ENCODE measurements around the gene HCRTR2. TPM values are rescaled to one million over a fixed set of nuclear protein-coding genes. Genes with fewer than 3 reads are reported as not detected.

HCRTR2 gene
- total RNA-seq, 1 donor from 2014 or later, result 0.11 TPM

DNA sequence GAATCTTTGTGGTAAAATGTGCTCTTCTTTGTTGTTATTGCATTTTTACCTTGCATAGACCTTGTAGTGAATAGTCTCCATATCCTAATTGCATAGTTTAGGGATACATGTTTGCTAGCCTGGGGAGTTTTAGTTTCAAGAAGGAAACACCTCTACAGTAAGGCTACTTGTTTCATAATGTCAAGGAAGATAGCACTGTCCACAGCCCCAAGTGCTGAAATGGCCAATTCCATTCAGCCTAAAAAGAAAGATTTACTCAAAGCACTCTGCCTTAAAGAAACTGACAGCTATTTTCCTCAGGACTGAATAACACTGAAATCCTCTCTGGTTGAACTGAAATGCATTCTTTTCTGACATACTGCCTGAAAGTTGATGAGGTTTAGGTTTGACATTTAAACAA is 2.6 kb downstream of the HCRTR2 start:
- no peak overlapping the region for H3K27ac Mint-ChIP-seq
- TF ChIP-seq, protein P1, sequence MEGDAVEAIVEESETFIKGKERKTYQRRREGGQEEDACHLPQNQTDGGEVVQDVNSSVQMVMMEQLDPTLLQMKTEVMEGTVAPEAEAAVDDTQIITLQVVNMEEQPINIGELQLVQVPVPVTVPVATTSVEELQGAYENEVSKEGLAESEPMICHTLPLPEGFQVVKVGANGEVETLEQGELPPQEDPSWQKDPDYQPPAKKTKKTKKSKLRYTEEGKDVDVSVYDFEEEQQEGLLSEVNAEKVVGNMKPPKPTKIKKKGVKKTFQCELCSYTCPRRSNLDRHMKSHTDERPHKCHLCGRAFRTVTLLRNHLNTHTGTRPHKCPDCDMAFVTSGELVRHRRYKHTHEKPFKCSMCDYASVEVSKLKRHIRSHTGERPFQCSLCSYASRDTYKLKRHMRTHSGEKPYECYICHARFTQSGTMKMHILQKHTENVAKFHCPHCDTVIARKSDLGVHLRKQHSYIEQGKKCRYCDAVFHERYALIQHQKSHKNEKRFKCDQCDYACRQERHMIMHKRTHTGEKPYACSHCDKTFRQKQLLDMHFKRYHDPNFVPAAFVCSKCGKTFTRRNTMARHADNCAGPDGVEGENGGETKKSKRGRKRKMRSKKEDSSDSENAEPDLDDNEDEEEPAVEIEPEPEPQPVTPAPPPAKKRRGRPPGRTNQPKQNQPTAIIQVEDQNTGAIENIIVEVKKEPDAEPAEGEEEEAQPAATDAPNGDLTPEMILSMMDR (IDR thresholded peaks at IDR 0.05; ENCODE audit: unreplicated experiment), result no peak
- H3K27me3 Mint-ChIP-seq (ENCODE audit: low read depth), result peaks cover 69% of the 10 kb centered on the region
- DNase-seq (ENCODE audit: low spot score in 2 of 2, unreplicated experiment in 2 of 2), result no peak
- H3K4me1 Mint-ChIP-seq, result peaks cover 10% of the 10 kb centered on the region
- no peaks in the 10 kb centered on the region for H3K9me3 Mint-ChIP-seq
- H3K36me3 Mint-ChIP-seq, result no peaks in the 10 kb centered on the region
- H3K4me3 Mint-ChIP-seq, result no peak overlapping the region

DNA sequence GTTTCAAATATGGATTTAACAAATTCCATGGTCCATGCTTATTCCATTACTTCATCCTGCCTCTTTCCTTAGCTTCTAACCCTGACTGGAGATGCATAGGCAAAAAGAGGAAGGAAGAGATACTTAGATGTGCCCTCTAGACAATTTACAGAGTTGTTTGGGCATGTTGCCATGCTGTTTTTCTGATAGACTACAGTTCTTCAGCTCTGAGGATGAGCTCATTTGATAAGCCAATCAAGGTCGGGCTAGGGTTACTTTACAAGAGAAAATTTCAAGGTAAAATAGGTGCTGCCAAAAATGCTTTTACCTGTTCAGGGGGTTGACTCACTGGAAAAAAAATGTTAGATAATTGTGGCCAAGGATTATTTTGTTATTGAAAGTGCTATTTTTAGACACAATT is 5.9 kb downstream of the HCRTR2 start:
- peaks cover 44% of the 10 kb centered on the region for H3K27me3 Mint-ChIP-seq (ENCODE audit: low read depth)

DNA sequence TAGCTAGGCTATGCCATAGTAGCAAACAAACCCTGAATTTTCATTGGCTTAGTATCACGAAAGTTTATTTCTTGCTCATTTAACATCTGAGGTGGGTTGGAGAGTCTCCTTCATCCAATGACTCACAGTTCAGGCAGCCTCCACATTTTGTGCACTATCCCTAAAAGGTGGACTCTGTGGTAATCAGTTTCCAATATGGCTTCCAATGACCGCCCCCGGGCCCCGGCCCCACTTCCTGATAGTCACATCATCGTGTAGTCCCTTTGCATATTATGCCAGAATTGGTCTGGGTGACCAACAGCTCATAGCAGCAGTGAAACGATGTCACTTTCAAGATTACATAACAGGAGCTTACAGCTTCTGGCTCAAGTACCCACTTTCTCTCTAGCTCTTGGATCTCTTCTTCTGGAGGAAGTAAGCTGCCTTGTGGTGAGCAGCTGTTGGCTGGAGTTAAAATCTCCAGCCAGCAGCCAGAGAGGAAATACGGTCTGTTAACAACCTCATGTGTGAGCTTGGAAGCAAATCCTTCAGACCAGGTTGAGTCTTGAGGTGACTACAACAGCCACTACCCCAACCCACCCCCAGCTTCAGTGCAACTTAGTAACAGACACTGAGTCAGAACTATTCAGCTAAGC is 7.8 kb downstream of the HCRTR2 start:
- Mint-ChIP-seq H3K4me3 (no peak overlapping the region), H3K27me3 (ENCODE audit: low read depth) (peaks cover 26% of the 10 kb centered on the region), H3K36me3 (no peaks in the 10 kb centered on the region), H3K4me1 (no peaks in the 10 kb centered on the region), H3K27ac (no peak overlapping the region), H3K9me3 (no peaks in the 10 kb centered on the region)
- no peak for DNase-seq (ENCODE audit: low spot score in 2 of 2, unreplicated experiment in 2 of 2)
- TF ChIP-seq, protein P1 (IDR thresholded peaks at IDR 0.05; ENCODE audit: unreplicated experiment), result no peak

More for the DNA sequence above, 5.9 kb downstream of the HCRTR2 start:
- Mint-ChIP-seq H3K36me3 (no peaks in the 10 kb centered on the region), H3K9me3 (no peaks in the 10 kb centered on the region), H3K4me1 (no peaks in the 10 kb centered on the region), H3K27ac (no peak overlapping the region), H3K4me3 (no peak overlapping the region)
- TF ChIP-seq, protein P1 (IDR thresholded peaks at IDR 0.05; ENCODE audit: unreplicated experiment), result no peak
- no peak for DNase-seq (ENCODE audit: low spot score in 2 of 2, unreplicated experiment in 2 of 2)

DNA sequence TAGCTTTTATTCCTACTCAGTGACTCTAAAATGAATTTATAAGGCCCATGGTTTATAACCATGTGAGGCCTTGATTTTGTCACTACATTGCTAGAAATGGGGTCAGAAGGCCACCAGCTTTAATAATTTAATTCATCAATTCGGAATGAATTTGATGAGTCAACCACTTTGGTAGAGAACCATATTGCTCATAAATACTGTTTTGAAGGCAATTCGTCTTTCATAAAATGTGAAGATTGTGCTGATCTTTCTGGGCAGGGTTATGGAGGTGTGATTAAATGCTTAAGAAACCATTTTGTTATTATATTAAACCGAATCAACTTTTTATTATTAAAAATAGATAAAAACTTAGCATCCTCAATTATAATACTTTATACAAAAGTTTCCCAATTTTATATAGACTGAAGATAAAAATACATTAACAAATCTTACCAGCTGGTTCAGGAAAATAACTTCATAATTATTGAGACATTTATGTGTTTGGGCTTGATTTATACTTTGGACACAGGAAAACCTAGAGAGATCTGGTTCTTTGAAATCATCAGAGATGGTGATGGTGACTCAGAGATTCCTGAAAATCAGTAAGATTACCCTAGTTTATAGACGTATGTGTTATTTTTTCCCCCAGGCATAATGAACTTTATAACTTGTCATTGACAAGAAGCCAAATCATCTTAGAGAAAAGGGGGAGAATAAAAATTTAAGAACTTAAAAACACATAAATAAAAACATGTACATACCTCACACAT is 10.6 kb downstream of the HCRTR2 start:
- H3K27me3 Mint-ChIP-seq (ENCODE audit: low read depth), result peaks cover 12% of the 10 kb centered on the region
- H3K36me3 Mint-ChIP-seq, result no peaks in the 10 kb centered on the region
- H3K27ac Mint-ChIP-seq, result no peak overlapping the region
- H3K4me3 Mint-ChIP-seq, result no peak overlapping the region
- no peak for DNase-seq (ENCODE audit: low spot score in 2 of 2, unreplicated experiment in 2 of 2)
- H3K9me3 Mint-ChIP-seq, result no peaks in the 10 kb centered on the region
- TF ChIP-seq, protein P1 (IDR thresholded peaks at IDR 0.05; ENCODE audit: unreplicated experiment), result no peak
- H3K4me1 Mint-ChIP-seq, result no peaks in the 10 kb centered on the region

DNA sequence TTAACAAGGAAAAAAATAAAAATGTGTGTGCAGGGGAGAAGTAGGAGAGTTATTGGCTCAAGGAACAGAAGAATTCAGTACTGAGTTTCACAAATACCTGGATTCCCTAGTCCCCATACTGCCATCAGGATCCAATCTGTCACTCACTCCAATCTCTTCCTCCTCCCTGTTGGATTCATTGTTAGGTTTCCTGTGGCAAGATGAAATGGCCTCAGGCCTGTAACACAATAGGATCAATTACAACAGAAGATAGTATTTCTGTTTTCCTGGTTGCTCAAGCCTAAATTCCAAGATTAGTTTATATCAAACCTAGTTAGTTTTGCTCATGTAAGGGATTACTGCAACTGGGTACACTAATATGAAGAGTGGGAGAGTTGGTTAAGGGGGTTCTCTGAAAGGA is 24.4 kb downstream of the HCRTR2 start:
- H3K27me3 Mint-ChIP-seq (ENCODE audit: low read depth), result no peaks in the 10 kb centered on the region
- no peaks in the 10 kb centered on the region for H3K36me3 Mint-ChIP-seq
- TF ChIP-seq, protein P1 (IDR thresholded peaks at IDR 0.05; ENCODE audit: unreplicated experiment), result no peak
- H3K27ac Mint-ChIP-seq, result no peak overlapping the region
- no peak overlapping the region for H3K4me3 Mint-ChIP-seq
- no peaks in the 10 kb centered on the region for H3K4me1 Mint-ChIP-seq
- no peaks in the 10 kb centered on the region for H3K9me3 Mint-ChIP-seq
- no peak for DNase-seq (ENCODE audit: low spot score in 2 of 2, unreplicated experiment in 2 of 2)

All from mesothelial cell of epicardium (in vitro differentiated cells).